GM23338 (cell line): ENCODE data around the gene ATAD2B. TPM values are rescaled to one million over a fixed set of nuclear protein-coding genes. Genes with fewer than 3 reads are reported as not detected.

Source experiments
- ATAC-seq: fragments of 200-7000 bp; cut with Tn5 transposase; 3 replicates; pipeline ENCODE4 v1.9.1; 2020
- DNase-seq: peaks from one replicate; pipeline ENCODE4 v3.0.0-alpha.2; 2015; ENCODE audit warnings: low spot score
- H2AFZ ChIP-seq: fragments of 200-600 bp; sonication (generic); 2 replicates; pipeline ENCODE4 v1.8.0; 2016; ENCODE audit warnings: antibody characterized with exemption, mild to moderate bottlenecking, moderate library complexity
- H3F3A ChIP-seq: fragments of 200-600 bp; sonication (generic); replicated peaks from 2 replicates; pipeline ENCODE4 v1.8.0; 2017; ENCODE audit warnings: antibody characterized with exemption, mixed run types, low read depth
- H3K27ac ChIP-seq: fragments of 200-600 bp; sonication (generic); 2 replicates; pipeline ENCODE4 v1.6.1; 2016; ENCODE audit warnings: low read depth
- H3K27me3 ChIP-seq: fragments of 200-600 bp; sonication (generic); 2 replicates; pipeline ENCODE4 v1.8.0; 2016; ENCODE audit warnings: mild to moderate bottlenecking, mixed run types, moderate library complexity; ENCODE audit not compliant: insufficient read depth
- H3K36me3 ChIP-seq: fragments of 200-600 bp; sonication (generic); 2 replicates; pipeline ENCODE4 v1.8.0; 2016; ENCODE audit warnings: mild to moderate bottlenecking; ENCODE audit not compliant: insufficient read depth
- H3K4me1 ChIP-seq: fragments of 200-600 bp; sonication (generic); 2 replicates; pipeline ENCODE4 v1.8.0; 2016; ENCODE audit warnings: mild to moderate bottlenecking, moderate library complexity; ENCODE audit not compliant: insufficient read depth
- H3K4me2 ChIP-seq: fragments of 200-600 bp; sonication (generic); 2 replicates; pipeline ENCODE4 v1.7.1; 2017; ENCODE audit warnings: mixed run types
- H3K4me3 ChIP-seq: fragments of 200-600 bp; sonication (generic); 2 replicates; pipeline ENCODE4 v1.6.1; 2016; ENCODE audit warnings: mixed run types
- H3K79me2 ChIP-seq: fragments of 200-600 bp; sonication (generic); replicated peaks from 2 replicates; pipeline ENCODE4 v1.8.0; 2017; ENCODE audit warnings: mild to moderate bottlenecking; ENCODE audit not compliant: insufficient read depth
- H3K9me2 ChIP-seq: fragments of 200-600 bp; sonication (generic); 2 replicates; pipeline ENCODE4 v1.8.0; 2017; ENCODE audit not compliant: insufficient read depth
- H4K20me1 ChIP-seq: fragments of 200-600 bp; sonication (generic); replicated peaks from 2 replicates; pipeline ENCODE4 v1.8.0; 2017; ENCODE audit warnings: mild to moderate bottlenecking; ENCODE audit not compliant: insufficient read depth
- H3K27ac Mint-ChIP-seq: 2 replicates; pipeline ENCODE4 v1.8.0; 2020; ENCODE audit warnings: inconsistent platforms, mild to moderate bottlenecking, moderate library complexity, mixed read lengths
- H3K27me3 Mint-ChIP-seq: 3 replicates; pipeline ENCODE4 v1.8.0; 2022; ENCODE audit warnings: low read depth, mild to moderate bottlenecking, moderate library complexity, mixed read lengths, inconsistent platforms; ENCODE audit not compliant: insufficient read depth, poor library complexity
- H3K36me3 Mint-ChIP-seq: 3 replicates; pipeline ENCODE4 v1.8.0; 2021; ENCODE audit warnings: low read depth, mild to moderate bottlenecking, inconsistent platforms, moderate library complexity, mixed read lengths
- H3K4me1 Mint-ChIP-seq: 3 replicates; pipeline ENCODE4 v1.8.0; 2020; ENCODE audit warnings: mild to moderate bottlenecking, inconsistent platforms, mixed read lengths
- H3K4me3 Mint-ChIP-seq: 3 replicates; pipeline ENCODE4 v1.8.0; 2021; ENCODE audit warnings: moderate library complexity, mild to moderate bottlenecking, inconsistent platforms, mixed read lengths
- H3K9me3 Mint-ChIP-seq: 3 replicates; pipeline ENCODE4 v1.8.0; 2020; ENCODE audit warnings: moderate library complexity, mild to moderate bottlenecking, inconsistent platforms, mixed read lengths
- CREB1 ChIP-seq: fragments of 250-450 bp; sonication (Bioruptor Pico); IDR thresholded peaks from 2 replicates; pipeline ENCODE4 v1.5.0; 2020; ENCODE audit warnings: low read depth, mild to moderate bottlenecking, moderate library complexity
- EZH2 ChIP-seq: fragments of 200-600 bp; sonication (generic); IDR thresholded peaks from one replicate; pipeline ENCODE4 v1.8.0; 2017; ENCODE audit warnings: antibody characterized with exemption, mild to moderate bottlenecking, low read depth; ENCODE audit not compliant: unreplicated experiment
- JUNB ChIP-seq: IDR thresholded peaks from one replicate; pipeline ENCODE4 v1.6.1; 2016; ENCODE audit warnings: antibody characterized with exemption; ENCODE audit not compliant: unreplicated experiment
- NANOG ChIP-seq: IDR thresholded peaks from 2 replicates; pipeline ENCODE4 v1.6.1; 2016; ENCODE audit warnings: antibody characterized with exemption, borderline replicate concordance
- POLR2AphosphoS5 ChIP-seq: IDR thresholded peaks from 2 replicates; pipeline ENCODE4 v1.6.1; 2016; ENCODE audit warnings: antibody characterized with exemption, low read depth
- STAT1 ChIP-seq: IDR thresholded peaks from one replicate; pipeline ENCODE4 v1.6.1; 2016; ENCODE audit warnings: antibody characterized with exemption; ENCODE audit not compliant: unreplicated experiment
- ZNF114 ChIP-seq: fragments of 250-450 bp; sonication (Bioruptor Pico); IDR thresholded peaks from 2 replicates; pipeline ENCODE4 v1.5.0; 2020; ENCODE audit warnings: mild to moderate bottlenecking, moderate library complexity
- ZNF331 ChIP-seq: fragments of 250-450 bp; sonication (Bioruptor Pico); IDR thresholded peaks from 2 replicates; pipeline ENCODE4 v1.5.0; 2020; ENCODE audit warnings: low read depth, mild to moderate bottlenecking, moderate library complexity
- polyA plus RNA-seq: library from polyadenylated mRNA; unstranded; fragments of >200 nt; fragmentation: Nextera tagmentation; extraction: Ambion mirVana; gene quantifications from 2 replicates; pipeline ENCODE4 v1.2.1, GENCODE V29; 2016
- total RNA-seq: library from RNA; depleted of rRNA; stranded (reverse); fragments of >200 nt; shearing (Covaris generic); gene quantifications from 2 replicates; pipeline ENCODE4 v1.2.3, GENCODE V29; 2014
- TF ChIP-seq, protein P1 (sequence below): IDR thresholded peaks from one replicate; pipeline ENCODE4 v1.6.1; 2018; ENCODE audit warnings: antibody characterized with exemption; ENCODE audit not compliant: unreplicated experiment
- TF ChIP-seq, protein P2 (sequence below): IDR thresholded peaks from 2 replicates; pipeline ENCODE4 v1.6.1; 2016; ENCODE audit warnings: antibody characterized with exemption
- TF ChIP-seq, protein P3 (sequence below), 2 experiments: fragments of 200-600 bp in 1 of 2; sonication (generic) in 1 of 2; conservative IDR thresholded peaks; 2 replicates each; pipeline versions ENCODE4 v1.5.1 to v1.6.1; 2016 to 2017; ENCODE audit warnings: antibody characterized with exemption in 2 of 2, low read depth in 2 of 2, mild to moderate bottlenecking in 2 of 2, moderate library complexity in 1 of 2

ATAD2B gene
- total and polyA plus RNA-seq, 2 experiments from 2014 or later, result 12.4 to 19.3 TPM

DNA sequence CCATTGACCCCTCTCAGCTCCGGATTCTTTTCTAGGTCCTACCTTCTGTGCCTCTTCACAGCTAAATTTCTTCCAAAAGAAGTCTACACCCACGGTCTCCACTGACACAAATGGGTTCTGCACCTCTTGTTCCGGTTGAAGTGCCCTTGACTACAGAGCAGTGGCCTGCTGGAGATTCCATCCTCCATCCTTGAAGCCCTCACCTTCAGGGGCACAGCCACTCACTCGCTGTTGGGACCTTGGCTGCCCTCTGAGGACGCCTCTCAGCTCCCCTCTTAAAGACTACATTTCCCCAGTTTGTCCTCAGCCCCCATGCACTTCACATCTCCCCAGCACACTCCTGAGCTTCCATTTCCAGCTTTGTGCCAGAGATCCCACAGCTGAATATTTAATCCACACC is 226.3 kb downstream of the ATAD2B start:
- Histone ChIP-seq H3K27ac (no peak overlapping the region), H4K20me1 (no peaks in the 10 kb centered on the region), H3K27me3 (no peaks in the 10 kb centered on the region), H3K4me1 (no peaks in the 10 kb centered on the region), H3K4me2 (no peak overlapping the region), H3K4me3 (no peak overlapping the region), H3F3A (no peaks in the 10 kb centered on the region), H2AFZ (no peak overlapping the region), H3K79me2 (no peaks in the 10 kb centered on the region), H3K9me2 (peaks cover 3% of the 10 kb centered on the region; the same call in 1 of the 2 replicates), H3K36me3 (no peaks in the 10 kb centered on the region)
- no peak for DNase-seq
- Mint-ChIP-seq H3K4me3 (no peak overlapping the region), H3K4me1 (peaks cover 17% of the 10 kb centered on the region), H3K27me3 (peaks cover 9% of the 10 kb centered on the region), H3K9me3 (peaks cover 3% of the 10 kb centered on the region; the same call in 1 of the 3 replicates), H3K27ac (no peak overlapping the region), H3K36me3 (peaks cover 18% of the 10 kb centered on the region)
- no peak for ATAC-seq
- no peak for TF ChIP-seq NANOG

DNA sequence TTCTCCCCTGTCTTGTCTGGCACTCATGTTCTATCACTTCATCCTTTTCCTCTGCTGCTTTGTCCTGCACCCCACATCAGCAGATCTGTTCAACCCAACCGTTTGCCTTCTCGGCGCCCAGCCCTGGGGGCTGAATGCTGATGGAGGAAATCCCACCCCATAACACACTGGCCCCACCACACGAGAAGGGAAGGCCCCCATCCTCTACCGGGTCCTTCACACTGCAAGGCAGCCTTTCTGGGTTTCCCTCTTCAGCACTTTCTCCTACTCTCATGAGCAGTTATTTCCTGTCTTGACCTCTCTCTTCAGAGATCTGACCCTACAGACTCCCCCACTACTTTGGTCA is 227.4 kb downstream of the ATAD2B start:
- Mint-ChIP-seq H3K27ac (no peak overlapping the region; the same call in 1 of the 2 replicates), H3K27me3 (peaks cover 11% of the 10 kb centered on the region), H3K4me1 (peaks cover 17% of the 10 kb centered on the region), H3K36me3 (peaks cover 18% of the 10 kb centered on the region), H3K4me3 (no peak overlapping the region), H3K9me3 (peaks cover 3% of the 10 kb centered on the region; the same call in 1 of the 3 replicates)
- no peaks in the 10 kb centered on the region for H3K79me2 ChIP-seq
- no peak overlapping the region for H3K27ac ChIP-seq
- H3F3A ChIP-seq, result no peaks in the 10 kb centered on the region
- H2AFZ ChIP-seq, result no peak overlapping the region
- no peaks in the 10 kb centered on the region for H4K20me1 ChIP-seq
- H3K27me3 ChIP-seq, result no peaks in the 10 kb centered on the region
- ATAC-seq, result no peak
- DNase-seq, result no peak
- no peak overlapping the region for H3K4me2 ChIP-seq
- H3K9me2 ChIP-seq, result peaks cover 3% of the 10 kb centered on the region; the same call in 1 of the 2 replicates
- no peaks in the 10 kb centered on the region for H3K4me1 ChIP-seq
- H3K4me3 ChIP-seq, result no peak overlapping the region
- H3K36me3 ChIP-seq, result no peaks in the 10 kb centered on the region
- TF ChIP-seq ZNF114 (CRISPR knock-in tag) (no peak), POLR2AphosphoS5 (no peak), EZH2 (no peak), CREB1 (CRISPR knock-in tag) (no peak), JUNB (no peak), ZNF331 (CRISPR knock-in tag) (no peak), STAT1 (no peak), NANOG (no peak)
- TF ChIP-seq, protein P1, sequence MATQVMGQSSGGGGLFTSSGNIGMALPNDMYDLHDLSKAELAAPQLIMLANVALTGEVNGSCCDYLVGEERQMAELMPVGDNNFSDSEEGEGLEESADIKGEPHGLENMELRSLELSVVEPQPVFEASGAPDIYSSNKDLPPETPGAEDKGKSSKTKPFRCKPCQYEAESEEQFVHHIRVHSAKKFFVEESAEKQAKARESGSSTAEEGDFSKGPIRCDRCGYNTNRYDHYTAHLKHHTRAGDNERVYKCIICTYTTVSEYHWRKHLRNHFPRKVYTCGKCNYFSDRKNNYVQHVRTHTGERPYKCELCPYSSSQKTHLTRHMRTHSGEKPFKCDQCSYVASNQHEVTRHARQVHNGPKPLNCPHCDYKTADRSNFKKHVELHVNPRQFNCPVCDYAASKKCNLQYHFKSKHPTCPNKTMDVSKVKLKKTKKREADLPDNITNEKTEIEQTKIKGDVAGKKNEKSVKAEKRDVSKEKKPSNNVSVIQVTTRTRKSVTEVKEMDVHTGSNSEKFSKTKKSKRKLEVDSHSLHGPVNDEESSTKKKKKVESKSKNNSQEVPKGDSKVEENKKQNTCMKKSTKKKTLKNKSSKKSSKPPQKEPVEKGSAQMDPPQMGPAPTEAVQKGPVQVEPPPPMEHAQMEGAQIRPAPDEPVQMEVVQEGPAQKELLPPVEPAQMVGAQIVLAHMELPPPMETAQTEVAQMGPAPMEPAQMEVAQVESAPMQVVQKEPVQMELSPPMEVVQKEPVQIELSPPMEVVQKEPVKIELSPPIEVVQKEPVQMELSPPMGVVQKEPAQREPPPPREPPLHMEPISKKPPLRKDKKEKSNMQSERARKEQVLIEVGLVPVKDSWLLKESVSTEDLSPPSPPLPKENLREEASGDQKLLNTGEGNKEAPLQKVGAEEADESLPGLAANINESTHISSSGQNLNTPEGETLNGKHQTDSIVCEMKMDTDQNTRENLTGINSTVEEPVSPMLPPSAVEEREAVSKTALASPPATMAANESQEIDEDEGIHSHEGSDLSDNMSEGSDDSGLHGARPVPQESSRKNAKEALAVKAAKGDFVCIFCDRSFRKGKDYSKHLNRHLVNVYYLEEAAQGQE, result no peak
- TF ChIP-seq, protein P2, sequence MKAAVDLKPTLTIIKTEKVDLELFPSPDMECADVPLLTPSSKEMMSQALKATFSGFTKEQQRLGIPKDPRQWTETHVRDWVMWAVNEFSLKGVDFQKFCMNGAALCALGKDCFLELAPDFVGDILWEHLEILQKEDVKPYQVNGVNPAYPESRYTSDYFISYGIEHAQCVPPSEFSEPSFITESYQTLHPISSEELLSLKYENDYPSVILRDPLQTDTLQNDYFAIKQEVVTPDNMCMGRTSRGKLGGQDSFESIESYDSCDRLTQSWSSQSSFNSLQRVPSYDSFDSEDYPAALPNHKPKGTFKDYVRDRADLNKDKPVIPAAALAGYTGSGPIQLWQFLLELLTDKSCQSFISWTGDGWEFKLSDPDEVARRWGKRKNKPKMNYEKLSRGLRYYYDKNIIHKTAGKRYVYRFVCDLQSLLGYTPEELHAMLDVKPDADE, result no peak
- TF ChIP-seq, protein P3, sequence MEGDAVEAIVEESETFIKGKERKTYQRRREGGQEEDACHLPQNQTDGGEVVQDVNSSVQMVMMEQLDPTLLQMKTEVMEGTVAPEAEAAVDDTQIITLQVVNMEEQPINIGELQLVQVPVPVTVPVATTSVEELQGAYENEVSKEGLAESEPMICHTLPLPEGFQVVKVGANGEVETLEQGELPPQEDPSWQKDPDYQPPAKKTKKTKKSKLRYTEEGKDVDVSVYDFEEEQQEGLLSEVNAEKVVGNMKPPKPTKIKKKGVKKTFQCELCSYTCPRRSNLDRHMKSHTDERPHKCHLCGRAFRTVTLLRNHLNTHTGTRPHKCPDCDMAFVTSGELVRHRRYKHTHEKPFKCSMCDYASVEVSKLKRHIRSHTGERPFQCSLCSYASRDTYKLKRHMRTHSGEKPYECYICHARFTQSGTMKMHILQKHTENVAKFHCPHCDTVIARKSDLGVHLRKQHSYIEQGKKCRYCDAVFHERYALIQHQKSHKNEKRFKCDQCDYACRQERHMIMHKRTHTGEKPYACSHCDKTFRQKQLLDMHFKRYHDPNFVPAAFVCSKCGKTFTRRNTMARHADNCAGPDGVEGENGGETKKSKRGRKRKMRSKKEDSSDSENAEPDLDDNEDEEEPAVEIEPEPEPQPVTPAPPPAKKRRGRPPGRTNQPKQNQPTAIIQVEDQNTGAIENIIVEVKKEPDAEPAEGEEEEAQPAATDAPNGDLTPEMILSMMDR (conservative IDR thresholded peaks at IDR 0.05; ENCODE audit: low read depth in 2 of 2), result no peak
